Natural killer cell (primary cell): ENCODE results near the gene MATK. TPM values are rescaled to one million over a fixed set of nuclear protein-coding genes. Genes with fewer than 3 reads are reported as not detected.
"Not testable (repeated sequence)": the region's sequence is repeated elsewhere in the genome, so short reads cannot be mapped to it uniquely, and the experiment has no call there.

Experiments used
- ATAC-seq, 3 donors: fragments of 150-1000 bp in 2 of 3; fragments of 200-7000 bp in 1 of 3; cut with Tn5 transposase; 1 replicate in 1 of 3; 2 replicates in 2 of 3; pipeline ENCODE4 v1.10.0; 2021; ENCODE audit warnings: mild to moderate bottlenecking in 2 of 3, moderate library complexity in 2 of 3
- DNase-seq, 2 donors: peaks; one replicate each; pipeline versions ENCODE4 v3.0.0 to v3.0.0-alpha.2; 2013 to 2021; ENCODE audit warnings: mixed read lengths in 1 of 2
- H3K27ac ChIP-seq: one replicate; pipeline ENCODE4 v1.5.1; 2013; ENCODE audit warnings: mild to moderate bottlenecking, low read length
- H3K27me3 ChIP-seq: one replicate; pipeline ENCODE4 v1.6.1; 2013; ENCODE audit warnings: low read length; ENCODE audit not compliant: control insufficient read depth, insufficient read depth
- H3K36me3 ChIP-seq: one replicate; pipeline ENCODE4 v1.6.1; 2013; ENCODE audit warnings: low read length; ENCODE audit not compliant: control insufficient read depth, insufficient read depth
- H3K4me1 ChIP-seq: one replicate; pipeline ENCODE4 v1.6.1; 2013; ENCODE audit warnings: low read length; ENCODE audit not compliant: control insufficient read depth, insufficient read depth
- H3K4me3 ChIP-seq: one replicate; pipeline ENCODE4 v1.5.1; 2013; ENCODE audit warnings: low read length
- H3K9me3 ChIP-seq: one replicate; pipeline ENCODE4 v1.6.1; 2013; ENCODE audit warnings: low read length; ENCODE audit not compliant: control insufficient read depth, insufficient read depth
- H3K27ac Mint-ChIP-seq, 2 donors: one replicate each; pipeline ENCODE4 v1.8.0; 2022; ENCODE audit warnings: mild to moderate bottlenecking in 2 of 2, mixed read lengths in 2 of 2, moderate library complexity in 1 of 2
- H3K27me3 Mint-ChIP-seq, 2 donors: one replicate each; pipeline ENCODE4 v1.8.0; 2022; ENCODE audit warnings: low read depth in 2 of 2, mixed read lengths in 2 of 2
- H3K36me3 Mint-ChIP-seq: one replicate; pipeline ENCODE4 v1.8.0; 2022; ENCODE audit warnings: mixed read lengths
- H3K4me1 Mint-ChIP-seq, 2 donors: one replicate each; pipeline ENCODE4 v1.8.0; 2022; ENCODE audit warnings: mixed read lengths in 2 of 2
- H3K4me3 Mint-ChIP-seq: one replicate; pipeline ENCODE4 v1.8.0; 2022; ENCODE audit warnings: mild to moderate bottlenecking, moderate library complexity, mixed read lengths
- H3K9me3 Mint-ChIP-seq, 2 donors: one replicate each; pipeline ENCODE4 v1.8.0; 2022; ENCODE audit warnings: mixed read lengths in 2 of 2
- CTCF ChIP-seq: fragments of 200-600 bp; IDR thresholded peaks from one replicate; pipeline ENCODE4 v1.8.0; 2022; ENCODE audit warnings: antibody characterized with exemption
- WGBS: methylation state at CpG from one replicate; pipeline ENCODE4 v1.1.7; 2013; ENCODE audit warnings: missing lambda C conversion rate; ENCODE audit not compliant: insufficient coverage; 5-methylcytosine and 5-hydroxymethylcytosine counted together
- intact Hi-C: fragments of 100-400 bp; cut with micrococcal nuclease; formaldehyde crosslinking; loops from one replicate; pipeline ENCODE4 v1.14.2; 2022
- total RNA-seq, 4 donors: library from RNA; stranded (reverse); fragments of 120-200 nt in 1 of 4; gene quantifications; one replicate each; pipeline versions ENCODE4 v1.2.3 to v1.2.4, GENCODE V29; 2013 to 2022

The MATK gene
- total RNA-seq, 3 donors from 2014 or later (not counting 1 experiment from before 2014, with no cell fraction given): 269 to 353 (median 317) TPM

DNA sequence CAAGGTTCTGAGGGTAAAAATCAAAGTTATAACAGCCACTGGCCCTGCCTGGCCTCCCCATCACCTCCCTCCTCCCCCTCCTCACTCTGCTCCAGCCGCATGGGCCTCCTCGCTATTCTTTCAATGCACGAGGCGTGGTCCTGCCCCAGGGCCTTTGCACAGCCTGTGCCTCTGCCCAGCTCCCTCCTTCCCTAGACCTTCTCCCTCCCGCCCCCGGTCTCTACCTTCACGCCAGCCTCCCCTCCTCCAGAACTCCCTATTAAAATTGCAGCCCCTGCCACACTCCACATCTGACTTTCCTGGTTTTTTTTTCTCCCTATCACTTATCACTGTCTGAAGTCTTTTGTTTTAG, 17.5 kb downstream of the MATK start:
- Histone ChIP-seq H3K4me1 (no peaks in the 10 kb centered on the region), H3K4me3 (no peak overlapping the region), H3K27ac (no peak overlapping the region), H3K9me3 (no peaks in the 10 kb centered on the region), H3K36me3 (peaks cover 29% of the 10 kb centered on the region), H3K27me3 (no peaks in the 10 kb centered on the region)
- Mint-ChIP-seq H3K36me3 (no peaks in the 10 kb centered on the region), H3K27ac (peak overlapping the region in 1 of 2 donors; percentile 44), H3K27me3 (no peaks in the 10 kb centered on the region), H3K4me3 (peak overlapping the region; percentile 13), H3K9me3 (no peaks in the 10 kb centered on the region), H3K4me1 (peaks cover 0 to 14% of the 10 kb centered on the region in 2 donors)
- TF ChIP-seq CTCF: no peak
- WGBS: 90% methylated on average over 7 of the region's 7 CpGs
- intact Hi-C loops: no loop called here
- no peak for DNase-seq
- ATAC-seq: no peak

- Mint-ChIP-seq H3K27ac (no peak overlapping the region), H3K27me3 (no peaks in the 10 kb centered on the region), H3K36me3 (no peaks in the 10 kb centered on the region), H3K4me1 (peaks cover 2 to 12% of the 10 kb centered on the region in 2 donors), H3K9me3 (no peaks in the 10 kb centered on the region), H3K4me3 (no peak overlapping the region)
- Histone ChIP-seq H3K4me1 (peaks cover 5% of the 10 kb centered on the region), H3K4me3 (no peak overlapping the region), H3K27ac (no peak overlapping the region), H3K36me3 (peaks cover 29% of the 10 kb centered on the region), H3K27me3 (no peaks in the 10 kb centered on the region), H3K9me3 (no peaks in the 10 kb centered on the region)
- WGBS: 93% methylated on average over 25 of the region's 25 CpGs
- intact Hi-C loops: no loop called here
- DNase-seq (no peak), ATAC-seq (no peak)
- TF ChIP-seq CTCF: no peak
These were observed 18.0 kb downstream of the MATK start for GRCh38 chr19:3768015-3768747.

GRCh38 chr19:3767050-3767449, 19.1 kb downstream of the MATK start:
- Histone ChIP-seq H3K4me1 (peaks cover 8% of the 10 kb centered on the region), H3K27me3 (no peaks in the 10 kb centered on the region), H3K4me3 (no peak overlapping the region), H3K27ac (no peak overlapping the region), H3K36me3 (peaks cover 29% of the 10 kb centered on the region), H3K9me3 (no peaks in the 10 kb centered on the region)
- Mint-ChIP-seq H3K4me3 (no peak overlapping the region), H3K27me3 (no peaks in the 10 kb centered on the region), H3K27ac (peak overlapping the region in 1 of 2 donors; percentile 76), H3K4me1 (peaks cover 14 to 19% of the 10 kb centered on the region in 2 donors), H3K36me3 (no peaks in the 10 kb centered on the region), H3K9me3 (no peaks in the 10 kb centered on the region)
- ATAC-seq: no peak
- 93% methylated on average over 23 of the region's 23 CpGs for WGBS
- intact Hi-C loops: no loop called here
- TF ChIP-seq CTCF: no peak
- no peak for DNase-seq

GRCh38 chr19:3766520-3766919, 19.7 kb downstream of the MATK start:
- Mint-ChIP-seq H3K4me1 (peaks cover 19 to 24% of the 10 kb centered on the region in 2 donors), H3K27me3 (no peaks in the 10 kb centered on the region), H3K4me3 (no peak overlapping the region), H3K9me3 (no peaks in the 10 kb centered on the region), H3K27ac (peak overlapping the region in 1 of 2 donors; percentile 76), H3K36me3 (no peaks in the 10 kb centered on the region)
- H3K36me3 ChIP-seq: peaks cover 29% of the 10 kb centered on the region
- TF ChIP-seq CTCF: no peak
- intact Hi-C loops: no loop called here
- 58% methylated on average over 7 of the region's 7 CpGs for WGBS
- H3K27me3 ChIP-seq: no peaks in the 10 kb centered on the region
- ATAC-seq (no peak), DNase-seq (no peak)
- H3K27ac ChIP-seq: no peak overlapping the region
- no peaks in the 10 kb centered on the region for H3K9me3 ChIP-seq
- peaks cover 14% of the 10 kb centered on the region for H3K4me1 ChIP-seq
- H3K4me3 ChIP-seq: no peak overlapping the region

DNA sequence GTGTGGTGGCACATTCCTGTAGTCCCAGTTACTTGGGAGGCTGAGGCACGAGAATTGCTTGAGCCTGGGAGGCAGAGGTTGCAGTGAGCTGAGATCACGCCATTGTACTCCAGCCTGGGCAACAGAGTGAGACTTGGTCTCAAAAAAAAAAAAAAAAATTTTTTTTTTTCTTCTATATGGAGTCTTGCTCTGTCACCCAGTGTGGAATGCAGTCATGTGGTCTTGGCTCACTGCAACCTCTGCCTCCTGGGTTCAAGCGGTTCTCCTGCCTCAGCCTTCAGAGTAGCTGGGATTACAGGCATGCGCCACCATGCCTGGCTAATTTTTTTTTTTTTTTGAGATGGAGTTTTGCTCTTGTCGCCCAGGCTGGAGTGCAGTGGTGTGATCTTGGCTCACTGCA, 20.4 kb downstream of the MATK start:
- H3K27ac ChIP-seq, DNase-seq, H3K9me3 Mint-ChIP-seq, ATAC-seq, H3K27me3 ChIP-seq, H3K27ac Mint-ChIP-seq, H3K4me3 Mint-ChIP-seq, H3K4me3 ChIP-seq, H3K27me3 Mint-ChIP-seq, H3K36me3 Mint-ChIP-seq, H3K9me3 ChIP-seq, intact Hi-C loops: not testable (repeated sequence)
- Histone ChIP-seq H3K36me3 (peaks cover 29% of the 10 kb centered on the region), H3K4me1 (peaks cover 20% of the 10 kb centered on the region)
- WGBS: 97% methylated on average over 5 of the region's 5 CpGs
- H3K4me1 Mint-ChIP-seq: peaks cover 27 to 32% of the 10 kb centered on the region in 2 donors
